Endodermal cell (in vitro differentiated cells): Measurements from ENCODE around the gene DLX4. TPM values are rescaled to one million over a fixed set of nuclear protein-coding genes. Genes with fewer than 3 reads are reported as not detected.

Experiments used
- DNase-seq: peaks from one replicate; pipeline ENCODE4 v3.0.0-alpha.2; 2017
- H3K27ac ChIP-seq: 2 replicates; pipeline ENCODE4 v1.5.1; 2013; ENCODE audit warnings: mild to moderate bottlenecking, low read depth, low read length, moderate library complexity
- H3K27me3 ChIP-seq: 2 replicates; pipeline ENCODE4 v1.6.1; 2013; ENCODE audit warnings: mild to moderate bottlenecking, low read length, moderate library complexity; ENCODE audit not compliant: insufficient read depth, control insufficient read depth, poor library complexity, severe bottlenecking
- H3K36me3 ChIP-seq: 2 replicates; pipeline ENCODE4 v1.7.0; 2013; ENCODE audit warnings: mild to moderate bottlenecking, low read length, moderate library complexity; ENCODE audit not compliant: control insufficient read depth, insufficient read depth
- H3K4me1 ChIP-seq: one replicate; pipeline ENCODE4 v1.7.0; 2013; ENCODE audit warnings: low read length; ENCODE audit not compliant: control insufficient read depth, insufficient read depth
- H3K4me3 ChIP-seq: 2 replicates; pipeline ENCODE4 v1.5.1; 2013; ENCODE audit warnings: mild to moderate bottlenecking, low read length, moderate library complexity
- H3K9ac ChIP-seq: 2 replicates; pipeline ENCODE4 v1.6.1; 2013; ENCODE audit warnings: mild to moderate bottlenecking, low read length, moderate library complexity; ENCODE audit not compliant: poor library complexity, severe bottlenecking; ENCODE audit errors: extremely low read depth
- H3K9me3 ChIP-seq: 2 replicates; pipeline ENCODE4 v1.6.1; 2013; ENCODE audit warnings: mild to moderate bottlenecking, low read length, moderate library complexity; ENCODE audit not compliant: control insufficient read depth
- H3K27ac Mint-ChIP-seq: 2 replicates; pipeline ENCODE4 v1.8.0; 2020; ENCODE audit warnings: mixed read lengths
- H3K27me3 Mint-ChIP-seq: 2 replicates; pipeline ENCODE4 v1.8.0; 2021; ENCODE audit warnings: mild to moderate bottlenecking, mixed read lengths; ENCODE audit not compliant: insufficient read depth
- H3K36me3 Mint-ChIP-seq: 2 replicates; pipeline ENCODE4 v1.8.0; 2020; ENCODE audit warnings: low read depth, mixed read lengths
- H3K4me1 Mint-ChIP-seq: 2 replicates; pipeline ENCODE4 v1.8.0; 2020; ENCODE audit warnings: mixed read lengths
- H3K4me3 Mint-ChIP-seq: 2 replicates; pipeline ENCODE4 v1.8.0; 2020; ENCODE audit warnings: mild to moderate bottlenecking, moderate library complexity, mixed read lengths
- H3K9me3 Mint-ChIP-seq: 2 replicates; pipeline ENCODE4 v1.8.0; 2020; ENCODE audit warnings: mild to moderate bottlenecking, mixed read lengths
- WGBS, 2 experiments: methylation state at CpG; one replicate each; pipeline versions ENCODE4 v1.1.5 to v1.1.7; 2013; ENCODE audit warnings: missing lambda C conversion rate in 2 of 2, mixed read lengths in 1 of 2; ENCODE audit not compliant: insufficient coverage in 1 of 2, insufficient read length in 1 of 2; 5-methylcytosine and 5-hydroxymethylcytosine counted together
- total RNA-seq, 2 donors: library from RNA; stranded (reverse); fragmentation: NEBNext Ultra II Directional in 1 of 2; extraction: Animal tissue kit (Norgen Biotek cat#: 25700) in 1 of 2; gene quantifications; 2 replicates in 1 of 2; 3 replicates in 1 of 2; pipeline ENCODE4 v1.2.1, GENCODE V29; 2021
- TF ChIP-seq, protein P1 (sequence below): fragments of 200-600 bp; sonication (generic); conservative IDR thresholded peaks from 2 replicates; pipeline ENCODE4 v1.5.0; 2021; ENCODE audit warnings: antibody characterized with exemption, mild to moderate bottlenecking

DLX4 gene
- total RNA-seq, 2 donors from 2014 or later, result 1.6 to 2.1 TPM

DNA sequence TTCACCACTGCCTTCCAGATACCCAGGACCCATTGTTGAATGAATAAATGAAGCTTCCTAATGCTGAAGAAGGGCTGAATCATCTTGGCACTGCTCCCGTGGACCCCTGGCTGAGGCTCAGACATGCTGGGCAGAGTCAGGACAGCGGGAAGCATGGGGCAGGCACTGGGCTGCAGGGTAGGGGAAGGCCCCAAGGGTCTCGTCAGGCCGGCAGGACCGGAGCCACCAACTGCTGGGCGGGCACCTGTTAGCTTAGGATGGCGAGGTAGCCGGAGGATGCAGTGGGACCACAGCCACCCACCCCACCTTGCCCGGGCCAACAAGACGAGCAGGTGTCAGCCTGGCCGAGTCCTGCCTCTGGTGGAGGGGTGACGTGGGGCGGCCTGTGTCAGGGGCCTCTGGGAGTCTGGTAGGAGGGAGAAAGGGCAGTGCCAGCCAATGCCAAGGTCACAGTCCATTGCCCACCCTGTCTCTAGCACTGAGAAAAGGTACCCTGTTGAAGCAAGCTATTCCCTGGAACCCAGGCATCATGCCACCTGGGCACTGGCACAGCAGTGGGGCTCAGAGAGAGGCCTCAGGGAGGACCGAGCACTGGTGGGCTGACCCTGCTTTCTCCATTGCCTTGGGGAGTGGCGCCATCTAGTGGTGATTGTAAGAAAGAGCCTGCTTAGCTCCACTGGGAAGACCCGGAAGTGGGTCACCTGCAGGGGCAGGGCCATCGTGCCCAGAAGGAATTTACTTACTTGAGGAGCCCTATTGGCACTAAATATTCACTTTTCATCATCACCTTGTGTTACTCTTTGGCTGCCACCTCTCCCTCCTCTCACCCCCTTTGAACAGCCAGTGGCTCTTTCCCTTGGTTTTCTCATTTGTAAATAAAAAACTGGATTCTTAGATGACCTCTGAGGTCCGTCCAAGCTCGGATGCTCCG lies 29.0 kb downstream of the DLX4 start:
- H3K4me3 Mint-ChIP-seq, result no peak overlapping the region
- WGBS, 2 experiments, result 63 to 67% methylated on average over 15 to 20 of the region's 20 CpGs
- H3K4me1 Mint-ChIP-seq, result peaks cover 9% of the 10 kb centered on the region
- peaks cover 1% of the 10 kb centered on the region for H3K9me3 Mint-ChIP-seq
- H3K9ac ChIP-seq, result no peak overlapping the region
- H3K27ac Mint-ChIP-seq, result no peak overlapping the region
- H3K4me1 ChIP-seq, result no peaks in the 10 kb centered on the region
- H3K36me3 ChIP-seq, result no peaks in the 10 kb centered on the region
- no peak overlapping the region for H3K27ac ChIP-seq
- DNase-seq, result peak; percentile 98
- no peaks in the 10 kb centered on the region for H3K36me3 Mint-ChIP-seq
- H3K27me3 Mint-ChIP-seq, result peaks cover 88% of the 10 kb centered on the region
- no peak overlapping the region for H3K4me3 ChIP-seq
- peaks cover 90% of the 10 kb centered on the region for H3K27me3 ChIP-seq
- peaks cover 6% of the 10 kb centered on the region for H3K9me3 ChIP-seq
- TF ChIP-seq, protein P1, sequence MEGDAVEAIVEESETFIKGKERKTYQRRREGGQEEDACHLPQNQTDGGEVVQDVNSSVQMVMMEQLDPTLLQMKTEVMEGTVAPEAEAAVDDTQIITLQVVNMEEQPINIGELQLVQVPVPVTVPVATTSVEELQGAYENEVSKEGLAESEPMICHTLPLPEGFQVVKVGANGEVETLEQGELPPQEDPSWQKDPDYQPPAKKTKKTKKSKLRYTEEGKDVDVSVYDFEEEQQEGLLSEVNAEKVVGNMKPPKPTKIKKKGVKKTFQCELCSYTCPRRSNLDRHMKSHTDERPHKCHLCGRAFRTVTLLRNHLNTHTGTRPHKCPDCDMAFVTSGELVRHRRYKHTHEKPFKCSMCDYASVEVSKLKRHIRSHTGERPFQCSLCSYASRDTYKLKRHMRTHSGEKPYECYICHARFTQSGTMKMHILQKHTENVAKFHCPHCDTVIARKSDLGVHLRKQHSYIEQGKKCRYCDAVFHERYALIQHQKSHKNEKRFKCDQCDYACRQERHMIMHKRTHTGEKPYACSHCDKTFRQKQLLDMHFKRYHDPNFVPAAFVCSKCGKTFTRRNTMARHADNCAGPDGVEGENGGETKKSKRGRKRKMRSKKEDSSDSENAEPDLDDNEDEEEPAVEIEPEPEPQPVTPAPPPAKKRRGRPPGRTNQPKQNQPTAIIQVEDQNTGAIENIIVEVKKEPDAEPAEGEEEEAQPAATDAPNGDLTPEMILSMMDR, result peak; percentile 97

DNA sequence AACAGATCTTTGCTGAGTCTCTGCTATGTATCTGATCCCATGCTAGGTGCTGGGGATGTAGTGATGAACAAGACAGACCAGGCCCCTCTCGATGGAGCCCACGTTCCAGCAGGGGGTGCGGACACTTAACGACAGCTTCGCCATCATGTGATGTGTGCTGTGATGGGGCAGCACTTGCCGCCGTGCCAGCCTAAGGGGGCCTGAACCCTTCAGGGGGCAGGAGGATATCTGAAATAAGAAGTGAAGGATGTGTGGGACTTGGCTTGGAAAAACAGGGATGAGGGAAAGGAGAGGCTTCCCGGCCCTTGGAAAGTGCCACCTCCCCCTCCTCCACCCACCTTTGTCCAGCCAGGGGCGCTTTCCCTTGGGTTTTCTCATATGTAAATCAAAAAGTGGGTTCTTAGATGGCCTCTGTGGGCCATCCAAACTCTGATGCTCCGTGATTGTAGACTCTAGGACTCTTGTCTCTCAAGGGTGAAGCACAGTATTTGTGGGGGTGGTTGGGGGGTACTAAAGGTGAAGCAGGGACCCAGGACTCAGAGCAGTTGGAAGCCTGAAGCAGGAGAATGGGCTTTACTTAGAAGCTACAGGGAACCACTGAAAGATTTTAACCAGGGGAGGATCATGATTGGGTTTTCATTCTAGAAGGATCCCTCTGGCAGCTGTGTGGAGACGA lies 30.0 kb downstream of the DLX4 start:
- no peaks in the 10 kb centered on the region for H3K4me1 ChIP-seq
- Mint-ChIP-seq H3K9me3 (peaks cover 1% of the 10 kb centered on the region), H3K36me3 (no peaks in the 10 kb centered on the region), H3K27ac (no peak overlapping the region), H3K27me3 (peaks cover 85% of the 10 kb centered on the region), H3K4me3 (no peak overlapping the region), H3K4me1 (peaks cover 8% of the 10 kb centered on the region)
- H3K9ac ChIP-seq, result no peak overlapping the region
- peak; percentile 49 for DNase-seq
- WGBS, 2 experiments, result 75 to 76% methylated on average over 6 to 10 of the region's 11 CpGs
- H3K27ac ChIP-seq, result no peak overlapping the region
- H3K27me3 ChIP-seq, result peaks cover 80% of the 10 kb centered on the region
- peaks cover 6% of the 10 kb centered on the region for H3K9me3 ChIP-seq
- TF ChIP-seq, protein P1, result no peak
- no peaks in the 10 kb centered on the region for H3K36me3 ChIP-seq
- no peak overlapping the region for H3K4me3 ChIP-seq

DNA sequence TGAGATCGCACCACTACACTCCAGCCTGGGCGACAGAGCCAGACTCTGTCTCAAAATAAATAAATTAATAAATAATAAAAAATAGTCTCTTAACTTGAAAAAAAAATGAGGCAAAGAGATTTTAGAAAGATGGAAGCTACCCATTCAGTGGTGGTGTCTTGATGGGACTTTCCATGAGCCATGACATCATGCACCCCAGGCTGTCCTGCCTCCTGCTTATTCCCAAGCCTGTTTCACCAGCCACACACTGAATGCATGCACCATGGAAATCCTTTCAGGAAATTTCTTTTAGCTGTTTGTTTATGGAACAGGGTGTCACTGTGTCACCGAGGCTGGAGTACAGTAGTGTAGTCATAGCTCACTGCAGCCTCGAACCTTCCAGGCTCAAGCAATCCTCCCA lies 34.9 kb downstream of the DLX4 start:
- TF ChIP-seq, protein P1, result no peak
- Histone ChIP-seq H3K9me3 (no peaks in the 10 kb centered on the region), H3K4me3 (no peak overlapping the region), H3K4me1 (no peaks in the 10 kb centered on the region), H3K36me3 (no peaks in the 10 kb centered on the region), H3K9ac (no peak overlapping the region), H3K27ac (no peak overlapping the region), H3K27me3 (peaks cover 52% of the 10 kb centered on the region)
- WGBS, 2 experiments, result 86 to 93% methylated on average over 1 to 3 of the region's 4 CpGs
- Mint-ChIP-seq H3K27me3 (peaks cover 66% of the 10 kb centered on the region), H3K27ac (no peak overlapping the region), H3K4me1 (no peaks in the 10 kb centered on the region), H3K4me3 (no peak overlapping the region), H3K36me3 (no peaks in the 10 kb centered on the region), H3K9me3 (no peaks in the 10 kb centered on the region)
- DNase-seq, result no peak
